ENCODE results near the gene PHLPP1.

GRCh38 chr18:62954366-62954765 lies 239.0 kb downstream of the PHLPP1 start:
- TF ChIP-seq TSHZ2 (CRISPR knock-in tag; IDR thresholded peaks at IDR 0.05) (no peak), PATZ1 (CRISPR knock-in tag; IDR thresholded peaks at IDR 0.05; ENCODE audit: borderline replicate concordance) (no peak), TOX (CRISPR knock-in tag; IDR thresholded peaks at IDR 0.05; ENCODE audit: borderline replicate concordance) (no peak), CREB5 (CRISPR knock-in tag; IDR thresholded peaks at IDR 0.05; ENCODE audit: low read depth) (no peak)

Data from SK-N-SH treated with all-trans-retinoic acid at 6 μM for 48 hours (cell line).